WTC11 (cell line): Measurements from ENCODE around the gene BRD4. TPM values are rescaled to one million over a fixed set of nuclear protein-coding genes. Genes with fewer than 3 reads are reported as not detected.
A peak's percentile ranks its signal among the peaks of the same experiment; 100 is the strongest.

Experiments
- ATAC-seq: fragments of 200-7000 bp; cut with Tn5 transposase; 2 replicates; pipeline ENCODE4 v1.10.0; 2021; ENCODE audit warnings: mild to moderate bottlenecking, moderate library complexity
- CTCF ChIA-PET: fragments of 300-600 bp; sonication (Branson Sonifier 250); formaldehyde crosslinking; loops from one replicate; lab custom pipeline; 2021; ENCODE audit warnings: antibody characterized with exemption; lab: Charles Lee
- POLR2A ChIA-PET: fragments of 350-600 bp; sonication (Branson Sonifier 250); formaldehyde crosslinking; loops from one replicate; lab custom pipeline; 2021; ENCODE audit warnings: antibody characterized with exemption; lab: Charles Lee
- DNase-seq: peaks from one replicate; pipeline ENCODE4 v3.0.0; 2021; ENCODE audit warnings: low spot score
- H3K27ac Mint-ChIP-seq: 2 replicates; pipeline ENCODE4 v1.8.0; 2021; ENCODE audit warnings: mixed read lengths
- H3K27me3 Mint-ChIP-seq: 2 replicates; pipeline ENCODE4 v1.8.0; 2021; ENCODE audit warnings: low read depth, mild to moderate bottlenecking, moderate library complexity, mixed read lengths
- H3K36me3 Mint-ChIP-seq: 2 replicates; pipeline ENCODE4 v1.8.0; 2021; ENCODE audit warnings: mixed read lengths
- H3K4me1 Mint-ChIP-seq: 2 replicates; pipeline ENCODE4 v1.8.0; 2022; ENCODE audit warnings: mixed read lengths
- H3K4me3 Mint-ChIP-seq: 2 replicates; pipeline ENCODE4 v1.8.0; 2021; ENCODE audit warnings: mild to moderate bottlenecking, moderate library complexity, mixed read lengths
- H3K9me3 Mint-ChIP-seq: 2 replicates; pipeline ENCODE4 v1.8.0; 2021; ENCODE audit warnings: mixed read lengths
- EMX1 ChIP-seq: fragments of 250-450 bp; sonication (Bioruptor Pico); IDR thresholded peaks from 2 replicates; pipeline ENCODE4 v1.8.0; 2021; ENCODE audit warnings: mild to moderate bottlenecking
- ESRRA ChIP-seq: sonication (generic); formaldehyde crosslinking; IDR thresholded peaks from 2 replicates; pipeline ENCODE4 v1.8.1; 2022; ENCODE audit warnings: mild to moderate bottlenecking, missing genetic modification reagents, borderline replicate concordance
- FOXJ3 ChIP-seq: sonication (generic); formaldehyde crosslinking; IDR thresholded peaks from 2 replicates; pipeline ENCODE4 v1.9.0; 2021; ENCODE audit warnings: missing genetic modification reagents, mild to moderate bottlenecking, borderline replicate concordance
- FOXP1 ChIP-seq: sonication (generic); formaldehyde crosslinking; IDR thresholded peaks from 2 replicates; pipeline ENCODE4 v1.8.0; 2022; ENCODE audit warnings: missing genetic modification reagents, mild to moderate bottlenecking, moderate library complexity, borderline replicate concordance
- GABPB1 ChIP-seq: sonication (generic); formaldehyde crosslinking; IDR thresholded peaks from 2 replicates; pipeline ENCODE4 v1.8.1; 2023; ENCODE audit warnings: mild to moderate bottlenecking, missing genetic modification reagents
- HMGXB4 ChIP-seq: sonication (generic); formaldehyde crosslinking; IDR thresholded peaks from 2 replicates; pipeline ENCODE4 v1.8.1; 2023; ENCODE audit warnings: mild to moderate bottlenecking, moderate library complexity, missing genetic modification reagents
- JUN ChIP-seq: sonication (generic); formaldehyde crosslinking; IDR thresholded peaks from 2 replicates; pipeline ENCODE4 v1.8.0; 2023; ENCODE audit warnings: mild to moderate bottlenecking, missing genetic modification reagents
- NR1H2 ChIP-seq: sonication (generic); formaldehyde crosslinking; IDR thresholded peaks from 2 replicates; pipeline ENCODE4 v1.9.0; 2021; ENCODE audit warnings: mild to moderate bottlenecking, moderate library complexity, missing genetic modification reagents
- NR3C1 ChIP-seq: sonication (generic); formaldehyde crosslinking; conservative IDR thresholded peaks from 2 replicates; pipeline ENCODE4 v1.8.1; 2023; ENCODE audit warnings: low read depth, mild to moderate bottlenecking, missing genetic modification reagents
- SMAD3 ChIP-seq: sonication (generic); formaldehyde crosslinking; IDR thresholded peaks from 2 replicates; pipeline ENCODE4 v1.8.0; 2022; ENCODE audit warnings: missing genetic modification reagents, mild to moderate bottlenecking, borderline replicate concordance
- USF1 ChIP-seq: sonication (generic); formaldehyde crosslinking; IDR thresholded peaks from 2 replicates; pipeline ENCODE4 v1.8.0; 2022; ENCODE audit warnings: mild to moderate bottlenecking, missing genetic modification reagents
- ZBTB21 ChIP-seq: sonication (generic); formaldehyde crosslinking; IDR thresholded peaks from 2 replicates; pipeline ENCODE4 v1.8.1; 2023; ENCODE audit warnings: mild to moderate bottlenecking, missing genetic modification reagents, borderline replicate concordance
- ZBTB43 ChIP-seq: sonication (generic); formaldehyde crosslinking; IDR thresholded peaks from 2 replicates; pipeline ENCODE4 v1.8.1; 2023; ENCODE audit warnings: mild to moderate bottlenecking, missing genetic modification reagents
- ZNF219 ChIP-seq: sonication (generic); formaldehyde crosslinking; IDR thresholded peaks from 2 replicates; pipeline ENCODE4 v1.8.0; 2023; ENCODE audit warnings: missing genetic modification reagents, mild to moderate bottlenecking, borderline replicate concordance
- total RNA-seq: library from RNA; stranded (reverse); gene quantifications from 3 replicates; pipeline ENCODE4 v1.2.3, GENCODE V29; 2021
- TF ChIP-seq, protein P1 (sequence below): sonication (generic); formaldehyde crosslinking; IDR thresholded peaks from 2 replicates; pipeline ENCODE4 v1.8.0; 2023; ENCODE audit warnings: mild to moderate bottlenecking, missing genetic modification reagents
- TF ChIP-seq, protein P2 (sequence below): sonication (generic); formaldehyde crosslinking; IDR thresholded peaks from 2 replicates; pipeline ENCODE4 v1.8.0; 2022; ENCODE audit warnings: mild to moderate bottlenecking, missing genetic modification reagents
- TF ChIP-seq, protein P3 (sequence below): sonication (generic); formaldehyde crosslinking; IDR thresholded peaks from 2 replicates; pipeline ENCODE4 v1.8.1; 2023; ENCODE audit warnings: mild to moderate bottlenecking, missing genetic modification reagents, moderate library complexity
- TF ChIP-seq, protein P4 (sequence below): sonication (generic); formaldehyde crosslinking; IDR thresholded peaks from 2 replicates; pipeline ENCODE4 v1.8.1; 2022; ENCODE audit warnings: missing genetic modification reagents, borderline replicate concordance

BRD4 gene
- total RNA-seq, 1 experiment from 2014 or later: 128 TPM

- POLR2A ChIA-PET: interaction anchor here (1.1 kb wide), 1 partner anchor 12 kb away, joined by 6 read pairs; no protein-coding TSS in a partner anchor
- CTCF ChIA-PET: interaction anchor here (0.7 to 1.2 kb wide), 4 partner anchors 46 to 258 kb away, joined by 3 to 4 read pairs (median 4); partner anchors contain the start of gene AKAP8L
These were observed 34.7 kb downstream of the BRD4 start for GRCh38 chr19:15297416-15298224.

DNA sequence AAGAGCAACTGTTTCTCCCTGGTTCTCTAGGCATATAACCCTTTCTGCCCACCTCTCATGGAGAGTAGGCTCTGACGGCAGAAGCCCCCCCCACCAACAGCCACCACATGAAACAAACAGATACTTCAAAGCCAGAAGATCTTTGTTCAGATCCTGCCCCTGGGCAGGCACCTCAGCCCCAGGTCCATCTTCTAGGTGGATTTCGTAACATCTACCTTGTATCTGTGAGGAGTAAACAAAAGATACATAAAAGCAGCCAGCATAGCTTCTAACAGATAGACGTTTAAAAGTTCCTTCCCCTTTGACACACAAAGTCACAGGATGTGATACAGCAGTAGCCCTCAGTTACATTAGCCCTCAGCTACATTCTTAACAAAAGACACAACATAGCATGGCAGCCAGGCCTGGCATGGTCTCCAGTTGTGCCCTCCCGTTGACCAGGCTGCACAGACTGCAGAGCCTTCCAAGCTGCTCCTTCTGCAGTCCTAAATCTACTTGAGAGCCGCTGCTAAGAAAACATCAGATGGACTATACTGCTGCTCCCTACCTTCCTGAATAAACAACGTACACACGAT is 35.4 kb downstream of the BRD4 start:
- H3K27ac Mint-ChIP-seq: peak overlapping the region; percentile 88
- ChIA-PET POLR2A (interaction anchor here (1.1 kb wide), 1 partner anchor 13 kb away, joined by 6 read pairs; no protein-coding TSS in a partner anchor), CTCF (interaction anchor here (0.6 to 0.9 kb wide), 2 partner anchors 45 to 170 kb away, joined by 4 read pairs; no protein-coding TSS in a partner anchor)
- ATAC-seq (no peak), DNase-seq (no peak)
- peaks cover 17% of the 10 kb centered on the region for H3K36me3 Mint-ChIP-seq
- no peaks in the 10 kb centered on the region for H3K9me3 Mint-ChIP-seq
- no peaks in the 10 kb centered on the region for H3K27me3 Mint-ChIP-seq
- H3K4me3 Mint-ChIP-seq: no peak overlapping the region
- H3K4me1 Mint-ChIP-seq: peaks cover 80% of the 10 kb centered on the region
- TF ChIP-seq ZNF219 (CRISPR knock-in tag) (no peak), GABPB1 (CRISPR knock-in tag) (no peak; the same call in 1 of the 2 replicates), FOXJ3 (no peak)
- TF ChIP-seq, all 79 proteins: peak for 0

More at GRCh38 chr19:15297416-15298224, 34.7 kb downstream of the BRD4 start:
- Mint-ChIP-seq H3K4me3 (no peak overlapping the region), H3K9me3 (no peaks in the 10 kb centered on the region), H3K27me3 (no peaks in the 10 kb centered on the region), H3K36me3 (peaks cover 17% of the 10 kb centered on the region), H3K4me1 (peaks cover 73% of the 10 kb centered on the region), H3K27ac (peak overlapping the region; percentile 88)
- ATAC-seq (peak; percentile 36), DNase-seq (peak; percentile 33)
- TF ChIP-seq, protein P1, sequence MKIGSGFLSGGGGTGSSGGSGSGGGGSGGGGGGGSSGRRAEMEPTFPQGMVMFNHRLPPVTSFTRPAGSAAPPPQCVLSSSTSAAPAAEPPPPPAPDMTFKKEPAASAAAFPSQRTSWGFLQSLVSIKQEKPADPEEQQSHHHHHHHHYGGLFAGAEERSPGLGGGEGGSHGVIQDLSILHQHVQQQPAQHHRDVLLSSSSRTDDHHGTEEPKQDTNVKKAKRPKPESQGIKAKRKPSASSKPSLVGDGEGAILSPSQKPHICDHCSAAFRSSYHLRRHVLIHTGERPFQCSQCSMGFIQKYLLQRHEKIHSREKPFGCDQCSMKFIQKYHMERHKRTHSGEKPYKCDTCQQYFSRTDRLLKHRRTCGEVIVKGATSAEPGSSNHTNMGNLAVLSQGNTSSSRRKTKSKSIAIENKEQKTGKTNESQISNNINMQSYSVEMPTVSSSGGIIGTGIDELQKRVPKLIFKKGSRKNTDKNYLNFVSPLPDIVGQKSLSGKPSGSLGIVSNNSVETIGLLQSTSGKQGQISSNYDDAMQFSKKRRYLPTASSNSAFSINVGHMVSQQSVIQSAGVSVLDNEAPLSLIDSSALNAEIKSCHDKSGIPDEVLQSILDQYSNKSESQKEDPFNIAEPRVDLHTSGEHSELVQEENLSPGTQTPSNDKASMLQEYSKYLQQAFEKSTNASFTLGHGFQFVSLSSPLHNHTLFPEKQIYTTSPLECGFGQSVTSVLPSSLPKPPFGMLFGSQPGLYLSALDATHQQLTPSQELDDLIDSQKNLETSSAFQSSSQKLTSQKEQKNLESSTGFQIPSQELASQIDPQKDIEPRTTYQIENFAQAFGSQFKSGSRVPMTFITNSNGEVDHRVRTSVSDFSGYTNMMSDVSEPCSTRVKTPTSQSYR (CRISPR knock-in tag): no peak
- TF ChIP-seq JUN (CRISPR knock-in tag) (no peak), GABPB1 (CRISPR knock-in tag) (peak; percentile 100)
- TF ChIP-seq, protein P2, sequence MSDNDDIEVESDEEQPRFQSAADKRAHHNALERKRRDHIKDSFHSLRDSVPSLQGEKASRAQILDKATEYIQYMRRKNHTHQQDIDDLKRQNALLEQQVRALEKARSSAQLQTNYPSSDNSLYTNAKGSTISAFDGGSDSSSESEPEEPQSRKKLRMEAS (CRISPR knock-in tag): no peak

- no peaks in the 10 kb centered on the region for H3K27me3 Mint-ChIP-seq
- ChIA-PET POLR2A (interaction anchor here (2.2 kb wide), 1 partner anchor 83 kb away, joined by 6 read pairs; the partner anchor contains the start of gene AKAP8), CTCF (interaction anchor here (0.6 kb wide), 1 partner anchor 171 kb away, joined by 4 read pairs; no protein-coding TSS in a partner anchor)
- no peak overlapping the region for H3K4me3 Mint-ChIP-seq
- H3K9me3 Mint-ChIP-seq: no peaks in the 10 kb centered on the region
- ATAC-seq (no peak), DNase-seq (no peak)
- H3K4me1 Mint-ChIP-seq: peaks cover 86% of the 10 kb centered on the region
- H3K36me3 Mint-ChIP-seq: peaks cover 17% of the 10 kb centered on the region
- H3K27ac Mint-ChIP-seq: peak overlapping the region; percentile 88
- TF ChIP-seq SMAD3 (no peak), HMGXB4 (CRISPR knock-in tag) (no peak), ESRRA (CRISPR knock-in tag) (no peak), FOXP1 (CRISPR knock-in tag) (no peak), ZBTB21 (no peak), NR3C1 (CRISPR knock-in tag) (no peak), ZBTB43 (CRISPR knock-in tag) (no peak), EMX1 (CRISPR knock-in tag) (no peak), NR1H2 (CRISPR knock-in tag) (no peak), USF1 (CRISPR knock-in tag) (no peak)
- TF ChIP-seq, protein P3, sequence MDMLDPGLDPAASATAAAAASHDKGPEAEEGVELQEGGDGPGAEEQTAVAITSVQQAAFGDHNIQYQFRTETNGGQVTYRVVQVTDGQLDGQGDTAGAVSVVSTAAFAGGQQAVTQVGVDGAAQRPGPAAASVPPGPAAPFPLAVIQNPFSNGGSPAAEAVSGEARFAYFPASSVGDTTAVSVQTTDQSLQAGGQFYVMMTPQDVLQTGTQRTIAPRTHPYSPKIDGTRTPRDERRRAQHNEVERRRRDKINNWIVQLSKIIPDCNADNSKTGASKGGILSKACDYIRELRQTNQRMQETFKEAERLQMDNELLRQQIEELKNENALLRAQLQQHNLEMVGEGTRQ: no peak
- TF ChIP-seq, protein P4, sequence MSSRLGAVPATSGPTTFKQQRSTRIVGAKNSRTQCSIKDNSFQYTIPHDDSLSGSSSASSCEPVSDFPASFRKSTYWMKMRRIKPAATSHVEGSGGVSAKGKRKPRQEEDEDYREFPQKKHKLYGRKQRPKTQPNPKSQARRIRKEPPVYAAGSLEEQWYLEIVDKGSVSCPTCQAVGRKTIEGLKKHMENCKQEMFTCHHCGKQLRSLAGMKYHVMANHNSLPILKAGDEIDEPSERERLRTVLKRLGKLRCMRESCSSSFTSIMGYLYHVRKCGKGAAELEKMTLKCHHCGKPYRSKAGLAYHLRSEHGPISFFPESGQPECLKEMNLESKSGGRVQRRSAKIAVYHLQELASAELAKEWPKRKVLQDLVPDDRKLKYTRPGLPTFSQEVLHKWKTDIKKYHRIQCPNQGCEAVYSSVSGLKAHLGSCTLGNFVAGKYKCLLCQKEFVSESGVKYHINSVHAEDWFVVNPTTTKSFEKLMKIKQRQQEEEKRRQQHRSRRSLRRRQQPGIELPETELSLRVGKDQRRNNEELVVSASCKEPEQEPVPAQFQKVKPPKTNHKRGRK (CRISPR knock-in tag): no peak
These were observed 36.0 kb downstream of the BRD4 start for GRCh38 chr19:15296353-15296752.
